Kidney epithelial cell (primary cell): ENCODE results near the gene MAGEA8. TPM values are rescaled to one million over a fixed set of nuclear protein-coding genes. Genes with fewer than 3 reads are reported as not detected.
"Not testable (repeated sequence)": the region's sequence is repeated elsewhere in the genome, so short reads cannot be mapped to it uniquely, and the experiment has no call there.

Experiments used
- DNase-seq: peaks from one replicate; pipeline ENCODE4 v3.0.0-alpha.2; 2010; ENCODE audit warnings: low read depth
- H3K27me3 ChIP-seq: 2 replicates; pipeline ENCODE4 v1.6.0; 2011; ENCODE audit warnings: low read length; ENCODE audit not compliant: control insufficient read depth, insufficient read depth
- H3K36me3 ChIP-seq: 2 replicates; pipeline ENCODE4 v1.5.1; 2011; ENCODE audit warnings: low read length; ENCODE audit not compliant: control insufficient read depth, insufficient read depth
- H3K4me3 ChIP-seq: 2 replicates; pipeline ENCODE4 v1.5.1; 2011; ENCODE audit warnings: low read depth, mild to moderate bottlenecking, control low read depth, low read length
- CTCF ChIP-seq: IDR thresholded peaks from 2 replicates; pipeline ENCODE4 v1.5.1; 2011; ENCODE audit warnings: mild to moderate bottlenecking, moderate library complexity, low read length, control low read depth, inconsistent platforms; ENCODE audit not compliant: insufficient read depth, poor library complexity, severe bottlenecking
- total RNA-seq: library from RNA; depleted of rRNA; stranded (reverse); fragments of >200 nt; gene quantifications from 2 replicates; pipeline ENCODE4 v1.2.3, GENCODE V29; 2015

Gene MAGEA8
- total RNA-seq, 1 donor from 2014 or later = not detected

- peak; percentile 32 for TF ChIP-seq CTCF
- DNase-seq = no peak
- H3K27me3 ChIP-seq = no peaks in the 10 kb centered on the region
- no peak overlapping the region for H3K4me3 ChIP-seq
- H3K36me3 ChIP-seq = no peaks in the 10 kb centered on the region
Measured at GRCh38 chrX:149871940-149872339, 9.0 kb upstream of the MAGEA8 start.

GRCh38 chrX:149877157-149877556 lies 3.8 kb upstream of the MAGEA8 start:
- no peak for DNase-seq
- H3K27me3 ChIP-seq = no peaks in the 10 kb centered on the region
- H3K4me3 ChIP-seq = no peak overlapping the region
- H3K36me3 ChIP-seq = no peaks in the 10 kb centered on the region
- TF ChIP-seq CTCF = no peak

GRCh38 chrX:149877636-149878035 lies 3.3 kb upstream of the MAGEA8 start:
- no peaks in the 10 kb centered on the region for H3K27me3 ChIP-seq
- no peak for TF ChIP-seq CTCF
- no peak for DNase-seq
- no peak overlapping the region for H3K4me3 ChIP-seq
- no peaks in the 10 kb centered on the region for H3K36me3 ChIP-seq

- DNase-seq, H3K27me3 ChIP-seq: not testable (repeated sequence)
Measured at GRCh38 chrX:149890828-149891227, 9.8 kb downstream of the MAGEA8 start.

GRCh38 chrX:149898554-149898953 lies 17.6 kb downstream of the MAGEA8 start:
- Histone ChIP-seq H3K4me3 (no peak overlapping the region), H3K36me3 (no peaks in the 10 kb centered on the region), H3K27me3 (no peaks in the 10 kb centered on the region)
- no peak for TF ChIP-seq CTCF
- no peak for DNase-seq

More at GRCh38 chrX:149890828-149891227, 9.8 kb downstream of the MAGEA8 start:
- H3K36me3 ChIP-seq, H3K4me3 ChIP-seq: not testable (repeated sequence)

- Histone ChIP-seq H3K36me3 (no peaks in the 10 kb centered on the region), H3K4me3 (no peak overlapping the region), H3K27me3 (no peaks in the 10 kb centered on the region)
- DNase-seq = no peak
- peak; percentile 31 for TF ChIP-seq CTCF
Measured at GRCh38 chrX:149903889-149904748, 23.1 kb downstream of the MAGEA8 start.
